Erythroblast (primary cell): Measurements from ENCODE around the gene SPRR2B.
"Not testable (repeated sequence)": the region's sequence is repeated elsewhere in the genome, so short reads cannot be mapped to it uniquely, and the experiment has no call there.

ENCODE experiments used
- DNase-seq, 2 experiments: peaks; one replicate each; lab custom pipeline; 2025; lab: John Stamatoyannopoulos, UW
- GATA1 ChIP-seq: IDR thresholded peaks from 2 replicates; pipeline ENCODE4 v1.6.1; 2011; ENCODE audit warnings: low read depth, mild to moderate bottlenecking, control low read depth, low read length, moderate library complexity
- POLR2A ChIP-seq: IDR thresholded peaks from 2 replicates; pipeline ENCODE4 v1.6.1; 2011; ENCODE audit warnings: mild to moderate bottlenecking, low read length

The SPRR2B gene

GRCh38 chr1:153071511-153071910 lies at the start of gene SPRR2B:
TSS of gene SPRR2B (minus strand) at chr1:153071611. CDS start at chr1:153070839, 772 bp downstream.
- no peak for TF ChIP-seq POLR2A
- no peak for TF ChIP-seq GATA1
- DNase-seq: no peak

GRCh38 chr1:153120945-153121344 lies 49.5 kb upstream of the SPRR2B start:
- TF ChIP-seq POLR2A (no peak), GATA1 (no peak)
- no peak for DNase-seq

GRCh38 chr1:153119491-153119971 lies 48.1 kb upstream of the SPRR2B start:
- DNase-seq: peak; percentile 60 to 87
- TF ChIP-seq POLR2A (peak; percentile 47), GATA1 (no peak)

DNA sequence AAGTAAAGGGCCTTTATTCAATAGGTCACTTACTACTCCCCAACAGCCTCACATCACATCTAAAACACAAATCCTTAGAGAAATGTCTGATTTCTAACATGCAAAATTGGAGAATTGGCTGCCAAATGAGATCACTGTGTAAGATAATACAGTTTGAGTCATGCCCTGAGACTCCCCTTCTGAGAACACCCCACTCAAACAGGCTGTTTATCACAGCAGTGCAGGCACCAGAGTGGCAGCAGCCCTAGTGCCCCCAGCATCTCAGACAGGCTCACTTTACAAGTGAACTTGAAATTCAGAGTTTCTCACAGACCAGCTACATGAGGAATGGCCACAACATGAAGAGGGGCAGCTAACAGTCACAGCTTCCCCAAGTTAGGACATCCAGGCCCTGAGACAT lies 43.9 kb upstream of the SPRR2B start:
- peak; percentile 70 to 88 for DNase-seq

DNA sequence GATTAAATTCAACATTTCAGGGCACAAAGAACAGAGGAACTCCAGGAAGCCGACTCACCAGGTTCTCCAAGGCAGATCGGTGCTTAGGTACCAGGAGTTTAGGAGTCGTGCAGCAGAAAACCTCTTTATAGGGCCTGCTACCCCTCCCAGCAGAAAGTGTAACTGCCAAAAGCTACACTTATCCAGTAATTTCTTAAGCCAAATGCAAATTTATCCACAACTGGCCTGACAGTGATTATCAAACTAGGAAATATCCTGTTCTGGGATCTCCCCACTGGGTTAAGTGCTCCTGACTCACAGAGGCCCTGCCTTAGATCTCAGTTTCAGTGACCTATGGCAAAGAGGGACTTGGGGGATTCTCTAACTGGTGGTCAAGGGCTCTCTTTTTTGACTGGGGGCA lies 42.0 kb upstream of the SPRR2B start, which contains the start of gene SPRR2F:
TSS of gene SPRR2F (minus strand) at position 101 of the 400 bp plus-strand sequence. CDS start 783 bp downstream, outside the sequence.
- TF ChIP-seq POLR2A (no peak), GATA1 (no peak)
- no peak for DNase-seq

GRCh38 chr1:153112454-153112853 lies 41.0 kb upstream of the SPRR2B start:
- DNase-seq: not testable (repeated sequence)

DNA sequence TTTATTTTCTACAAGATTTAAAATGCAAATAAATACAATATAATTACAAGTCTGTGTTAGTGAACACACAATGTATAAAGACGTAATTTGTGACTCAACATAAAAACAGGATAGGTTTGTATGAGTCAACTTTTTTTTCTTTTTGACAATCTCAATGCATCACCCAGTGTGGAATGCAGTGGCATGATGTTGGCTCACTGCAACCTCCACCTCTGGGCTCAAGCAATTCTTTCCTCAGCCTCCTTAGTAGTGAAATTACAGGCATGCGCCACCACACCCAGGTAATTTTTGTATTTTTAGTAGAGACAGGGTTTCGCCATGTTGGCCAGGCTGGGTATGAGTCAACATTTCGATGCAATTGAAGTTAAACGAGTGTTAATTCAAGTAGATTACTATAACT lies 28.8 kb upstream of the SPRR2B start:
- DNase-seq: no peak

GRCh38 chr1:153099461-153100045 lies 28.1 kb upstream of the SPRR2B start:
- no peak for DNase-seq

More for the DNA sequence above, 28.8 kb upstream of the SPRR2B start:
- no peak for TF ChIP-seq GATA1
- TF ChIP-seq POLR2A: no peak

GRCh38 chr1:153095764-153096163 lies 24.4 kb upstream of the SPRR2B start:
- no peak for TF ChIP-seq GATA1
- TF ChIP-seq POLR2A: no peak
- peak in 1 of 2 experiments; percentile 31 for DNase-seq

More at GRCh38 chr1:153099461-153100045, 28.1 kb upstream of the SPRR2B start:
- TF ChIP-seq GATA1 (no peak), POLR2A (no peak)

DNA sequence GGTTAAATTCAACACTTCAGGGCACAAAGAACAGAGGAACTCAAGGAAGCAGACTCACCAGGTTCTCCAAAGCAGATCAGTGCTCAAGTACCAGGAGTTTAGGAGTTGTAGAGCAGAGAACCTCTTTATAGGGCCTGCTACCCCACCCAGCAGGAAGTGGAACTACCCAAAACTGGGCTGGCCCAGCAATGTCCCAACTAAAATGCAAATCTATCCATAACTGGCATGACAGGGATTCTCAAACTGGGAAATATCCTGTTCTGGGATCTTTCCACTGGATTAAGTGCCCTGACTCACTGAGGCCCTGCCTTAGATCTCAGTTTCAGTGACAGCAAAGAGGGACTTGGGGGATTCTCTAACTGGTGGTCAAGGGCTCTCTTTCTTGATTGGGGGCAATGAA lies 23.0 kb upstream of the SPRR2B start, which contains the start of gene SPRR2E:
TSS of gene SPRR2E (minus strand) at position 101 of the 400 bp plus-strand sequence. CDS start 775 bp downstream, outside the sequence.
- TF ChIP-seq POLR2A (no peak), GATA1 (no peak)
- no peak for DNase-seq

DNA sequence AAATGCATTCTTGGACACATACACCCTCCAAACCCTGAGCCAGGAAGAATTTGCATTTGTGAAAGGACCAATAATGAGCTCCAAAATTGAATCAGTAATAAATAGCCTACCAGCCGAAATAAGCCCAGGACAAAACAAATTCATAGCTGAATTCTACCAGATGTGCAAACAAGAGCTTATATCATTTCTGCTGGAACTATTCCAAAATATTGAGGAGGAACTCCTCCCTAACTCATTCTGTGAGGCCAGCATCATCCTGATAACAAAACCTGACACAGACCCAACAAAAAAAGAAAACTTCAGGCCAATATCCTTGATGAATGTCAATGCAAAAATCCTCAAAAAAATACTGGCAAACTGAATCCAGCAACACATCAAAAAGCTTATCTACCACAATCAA lies 16.2 kb upstream of the SPRR2B start:
- DNase-seq: peak; percentile 44 to 74
- TF ChIP-seq GATA1 (no peak), POLR2A (no peak)

DNA sequence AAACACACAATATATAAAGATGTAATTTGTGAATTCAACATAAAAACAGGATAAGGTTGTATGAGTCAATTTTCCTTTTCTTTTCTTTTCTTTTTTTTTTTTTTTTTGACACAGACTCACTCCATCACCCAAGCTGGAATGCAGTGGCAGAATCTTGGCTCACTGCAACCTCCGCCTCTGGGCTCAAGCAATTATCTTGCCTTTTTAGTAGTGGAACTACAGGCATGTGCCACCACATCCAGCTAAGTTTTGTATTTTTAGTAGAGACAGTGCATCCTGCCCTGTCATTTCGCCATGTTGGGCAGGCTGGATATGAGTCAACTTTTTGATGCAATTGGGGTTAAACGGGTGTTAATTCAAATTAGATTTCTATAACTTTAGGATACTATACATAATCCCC lies 10.3 kb upstream of the SPRR2B start:
- TF ChIP-seq POLR2A (no peak), GATA1 (no peak)
- no peak for DNase-seq

DNA sequence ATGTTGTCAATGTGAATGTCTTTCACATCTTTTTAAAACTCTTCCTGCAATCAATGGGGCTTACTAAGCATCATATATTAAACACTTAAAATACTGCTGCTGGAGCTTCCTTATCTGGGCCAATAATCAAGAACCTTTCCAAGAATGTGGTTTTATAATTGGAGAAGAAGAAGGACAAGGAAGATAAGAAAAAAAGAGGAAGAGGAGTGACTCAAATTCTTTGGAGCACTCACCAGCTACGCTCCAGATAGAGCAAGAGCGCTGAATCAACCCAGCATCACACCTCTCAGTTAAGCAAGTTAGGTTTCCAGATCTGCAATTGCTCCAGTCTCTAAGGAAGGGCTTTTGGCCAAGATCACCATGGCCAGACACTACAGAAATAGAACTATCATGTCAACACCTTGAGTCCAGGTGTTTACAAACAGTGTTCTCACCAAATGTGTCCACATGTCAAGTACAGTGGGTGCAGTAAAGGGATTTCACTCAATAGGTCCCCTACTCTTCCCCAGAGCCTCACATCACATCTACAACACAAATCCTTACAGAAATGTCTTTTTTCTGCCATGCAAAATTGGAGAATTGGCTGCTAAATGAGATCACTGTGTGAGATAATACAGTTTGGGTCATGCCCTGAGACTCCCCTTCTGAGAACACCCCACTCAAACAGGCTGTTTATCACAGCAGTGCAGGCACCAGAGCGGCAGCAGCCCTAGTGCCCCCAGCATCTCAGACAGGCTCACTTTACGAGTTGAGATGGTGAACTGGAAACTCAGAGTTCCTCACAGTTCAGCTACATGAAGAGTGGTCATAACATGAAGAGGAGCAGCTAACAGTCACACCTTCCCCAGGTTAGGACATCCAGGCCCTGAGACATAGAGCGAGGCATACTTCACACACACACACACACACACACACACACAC lies 1.7 kb upstream of the SPRR2B start:
- no peak for TF ChIP-seq POLR2A
- no peak for TF ChIP-seq GATA1
- DNase-seq: peak; percentile 55 to 84

GRCh38 chr1:153070243-153070642 lies 1.2 kb downstream of the SPRR2B start:
- DNase-seq: no peak
- TF ChIP-seq POLR2A (no peak), GATA1 (no peak)
